BLaER1 (cell line): ENCODE measurements around the gene AWAT2.
"Not testable (repeated sequence)": the region's sequence is repeated elsewhere in the genome, so short reads cannot be mapped to it uniquely, and the experiment has no call there.

ENCODE experiments used
- H3K27ac ChIP-seq: shearing (Covaris generic); formaldehyde crosslinking; 2 replicates; pipeline ENCODE4 v1.8.1; 2022
- H3K27me3 ChIP-seq: shearing (Covaris generic); formaldehyde crosslinking; 2 replicates; pipeline ENCODE4 v1.8.1; 2022
- H3K36me3 ChIP-seq: shearing (Covaris generic); formaldehyde crosslinking; 2 replicates; pipeline ENCODE4 v1.8.1; 2022
- H3K4me1 ChIP-seq: shearing (Covaris generic); formaldehyde crosslinking; 2 replicates; pipeline ENCODE4 v1.8.1; 2022
- H3K4me2 ChIP-seq: shearing (Covaris generic); formaldehyde crosslinking; 2 replicates; pipeline ENCODE4 v1.8.1; 2022
- H3K4me3 ChIP-seq: shearing (Covaris generic); formaldehyde crosslinking; 2 replicates; pipeline ENCODE4 v1.8.1; 2022
- H3K9ac ChIP-seq: shearing (Covaris generic); formaldehyde crosslinking; 2 replicates; pipeline ENCODE4 v1.8.1; 2022
- H3K9me3 ChIP-seq: shearing (Covaris generic); formaldehyde crosslinking; 2 replicates; pipeline ENCODE4 v1.8.1; 2022
- H4K20me1 ChIP-seq: shearing (Covaris generic); formaldehyde crosslinking; 2 replicates; pipeline ENCODE4 v1.8.1; 2022
- Cebpa-rat ChIP-seq: shearing (Covaris generic); IDR thresholded peaks from 2 replicates; pipeline ENCODE4 v1.8.1; 2022

The AWAT2 gene

DNA sequence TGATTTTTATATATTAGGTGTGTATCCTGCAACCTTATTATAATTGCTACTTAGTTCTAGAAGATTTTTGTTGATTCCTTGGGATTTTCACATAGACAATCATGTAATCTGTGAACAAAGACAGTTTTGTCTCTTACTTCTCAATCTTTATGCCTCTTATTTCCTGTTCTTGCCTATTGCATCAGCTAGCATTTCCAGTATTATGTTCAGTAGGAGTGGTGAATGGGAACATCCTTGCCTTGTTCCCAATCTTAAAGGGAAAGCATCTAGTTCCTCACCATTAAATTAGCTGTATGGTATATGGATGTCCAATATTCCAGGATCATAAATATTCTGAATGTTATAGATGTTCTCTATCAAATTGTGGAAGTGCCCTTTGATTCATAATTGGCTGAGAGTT, 41.8 kb downstream of the AWAT2 start:
- no peak overlapping the region for H3K4me2 ChIP-seq
- TF ChIP-seq Cebpa-rat, result no peak
- H3K27me3 ChIP-seq, result peaks cover 59% of the 10 kb centered on the region
- no peaks in the 10 kb centered on the region; the same call in 1 of the 2 replicates for H3K9me3 ChIP-seq
- no peak overlapping the region for H3K9ac ChIP-seq
- no peaks in the 10 kb centered on the region for H3K36me3 ChIP-seq
- H3K4me3 ChIP-seq, result no peak overlapping the region
- no peaks in the 10 kb centered on the region for H3K4me1 ChIP-seq
- no peaks in the 10 kb centered on the region for H4K20me1 ChIP-seq
- no peak overlapping the region for H3K27ac ChIP-seq

DNA sequence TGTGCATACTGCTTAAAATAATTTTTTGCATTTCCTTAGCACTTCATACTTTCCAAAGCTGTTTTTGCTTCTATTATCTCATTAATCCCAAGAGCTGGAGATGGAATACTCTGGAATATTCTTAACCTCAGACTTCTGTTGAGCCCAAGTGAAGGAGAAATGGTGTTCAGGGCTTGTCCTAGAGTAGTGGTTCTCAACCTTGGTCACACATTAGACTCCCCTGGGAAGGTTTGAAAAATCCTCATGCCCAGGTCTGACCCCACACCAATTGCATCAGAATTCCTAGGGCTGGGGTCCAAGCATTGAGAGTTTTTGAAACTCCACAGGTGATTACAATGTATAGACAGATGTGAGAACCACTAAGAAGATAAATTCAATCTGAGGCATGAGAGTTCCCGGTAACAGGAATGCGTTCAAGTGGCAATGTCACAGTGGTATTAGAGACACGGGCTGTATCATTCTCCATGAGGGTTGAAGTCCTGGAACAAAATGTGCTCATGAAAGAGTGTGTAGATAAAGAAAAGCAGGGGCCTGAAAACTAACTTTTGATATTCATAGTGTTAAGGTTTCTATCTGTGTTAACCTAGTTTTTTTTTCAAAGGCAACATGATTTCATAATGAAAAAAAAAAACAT, 47.9 kb downstream of the AWAT2 start:
- peaks cover 31% of the 10 kb centered on the region for H3K27me3 ChIP-seq
- TF ChIP-seq Cebpa-rat, result no peak
- H3K27ac ChIP-seq, result no peak overlapping the region
- H4K20me1 ChIP-seq, result no peaks in the 10 kb centered on the region
- H3K9me3 ChIP-seq, result no peaks in the 10 kb centered on the region; the same call in 1 of the 2 replicates
- no peaks in the 10 kb centered on the region for H3K36me3 ChIP-seq
- H3K4me3 ChIP-seq, result no peak overlapping the region
- H3K4me1 ChIP-seq, result no peaks in the 10 kb centered on the region
- no peak overlapping the region for H3K4me2 ChIP-seq
- H3K9ac ChIP-seq, result no peak overlapping the region

DNA sequence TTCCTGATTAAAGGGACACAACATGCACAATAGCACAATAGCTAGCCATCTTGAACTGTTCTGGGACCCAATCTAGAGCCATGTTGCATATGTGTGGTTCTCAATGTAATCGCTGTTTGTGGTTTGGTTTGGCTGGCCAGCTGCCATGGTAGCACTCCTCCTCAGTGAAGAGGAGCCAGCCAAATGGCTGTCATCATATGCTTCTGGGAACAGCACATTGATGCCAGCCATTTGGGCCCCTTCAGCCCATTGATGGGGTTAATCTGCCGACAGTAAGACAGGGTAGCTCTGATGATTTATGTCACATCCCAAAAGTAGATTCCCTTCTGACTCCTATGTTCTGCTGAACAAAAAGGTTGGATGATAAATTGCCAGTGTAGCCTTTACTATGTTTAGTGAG, 48.5 kb downstream of the AWAT2 start:
- Histone ChIP-seq H3K36me3 (no peaks in the 10 kb centered on the region), H3K27me3 (peaks cover 35% of the 10 kb centered on the region), H3K9ac (no peak overlapping the region)

DNA sequence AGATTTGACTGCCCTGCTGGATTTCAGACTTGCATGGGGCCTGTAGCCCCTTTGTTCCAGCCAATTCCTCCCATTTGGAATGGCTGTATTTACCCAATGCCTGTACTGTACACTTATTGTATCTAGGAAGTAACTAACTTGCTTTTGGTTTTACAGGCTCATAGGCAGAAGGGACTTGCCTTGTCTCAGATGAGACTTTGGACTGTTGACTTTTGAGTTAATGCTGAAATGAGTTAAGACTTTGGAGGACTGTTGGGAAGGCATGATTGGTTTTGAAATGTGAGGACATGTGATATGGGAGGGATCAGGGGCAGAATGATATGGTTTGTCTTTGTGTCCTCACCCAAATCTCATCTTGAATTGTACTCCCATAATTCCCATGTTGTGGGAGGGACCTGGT, 51.4 kb downstream of the AWAT2 start:
- not testable (repeated sequence) for H3K36me3 ChIP-seq, H3K27ac ChIP-seq, H4K20me1 ChIP-seq, H3K4me1 ChIP-seq, H3K4me3 ChIP-seq, H3K4me2 ChIP-seq, H3K9ac ChIP-seq, H3K9me3 ChIP-seq
- H3K27me3 ChIP-seq, result peaks cover 45% of the 10 kb centered on the region

More for the DNA sequence above, 48.5 kb downstream of the AWAT2 start:
- Histone ChIP-seq H3K4me1 (no peaks in the 10 kb centered on the region), H3K4me2 (no peak overlapping the region), H3K27ac (no peak overlapping the region), H3K9me3 (no peaks in the 10 kb centered on the region; the same call in 1 of the 2 replicates), H4K20me1 (no peaks in the 10 kb centered on the region), H3K4me3 (no peak overlapping the region)
- TF ChIP-seq Cebpa-rat, result no peak

DNA sequence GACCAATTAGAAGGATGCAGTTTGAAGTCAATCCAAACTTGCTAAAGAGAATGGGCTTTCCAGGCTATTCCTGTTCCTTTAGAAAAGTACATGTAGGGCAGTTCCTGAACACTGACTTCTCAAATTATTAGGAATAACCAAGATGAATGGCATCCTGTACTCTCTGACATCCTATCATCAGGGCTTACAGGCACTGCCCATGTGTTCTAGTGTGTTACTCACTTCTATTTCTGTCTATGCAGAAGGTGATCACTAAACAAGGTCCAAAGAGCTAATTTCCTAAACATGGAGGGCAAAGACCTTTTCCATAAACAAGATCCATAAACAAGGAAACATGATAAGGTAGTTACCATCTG, 53.6 kb downstream of the AWAT2 start:
- Histone ChIP-seq H3K4me3 (no peak overlapping the region), H3K9ac (no peak overlapping the region)
- TF ChIP-seq Cebpa-rat, result no peak

DNA sequence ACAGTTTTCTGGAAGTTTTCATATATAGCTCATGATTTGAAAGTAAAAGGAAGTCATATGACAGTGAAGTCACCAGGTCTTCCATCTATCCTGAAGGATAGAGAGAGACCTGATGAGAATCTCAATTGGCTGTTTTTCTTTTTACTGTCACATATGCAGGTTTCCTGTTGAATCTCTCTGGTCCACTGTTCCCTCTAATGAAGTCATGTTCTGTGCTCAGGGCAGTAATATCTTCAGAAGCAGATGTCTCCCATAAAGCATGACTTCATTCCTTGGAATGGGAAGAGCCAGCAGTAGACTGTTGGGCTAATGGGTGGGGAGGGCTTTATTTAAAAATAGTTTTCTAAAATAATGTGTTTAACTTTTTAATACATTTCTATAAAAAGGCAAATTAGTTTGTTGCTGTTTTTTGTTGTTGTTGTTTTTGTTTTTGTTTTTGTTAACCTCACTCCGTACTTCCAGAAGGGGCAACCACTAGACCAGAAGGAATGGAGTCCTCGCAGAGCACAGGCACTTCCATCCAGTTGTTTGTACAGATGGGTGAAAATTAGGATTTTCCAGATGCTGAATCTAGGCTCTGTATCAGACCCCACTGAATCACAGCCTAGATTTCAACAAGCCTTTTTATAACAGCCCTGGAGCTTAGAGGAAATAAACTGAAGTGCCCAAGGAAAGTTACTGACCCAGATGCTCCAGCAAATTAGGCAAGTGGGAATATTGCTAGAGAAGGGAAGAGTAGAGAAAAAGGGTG, 54.2 kb downstream of the AWAT2 start:
- Histone ChIP-seq H3K4me3 (no peak overlapping the region), H3K27ac (no peak overlapping the region), H3K36me3 (no peaks in the 10 kb centered on the region), H3K4me2 (no peak overlapping the region), H3K9ac (no peak overlapping the region), H4K20me1 (no peaks in the 10 kb centered on the region), H3K4me1 (no peaks in the 10 kb centered on the region), H3K27me3 (peaks cover 34% of the 10 kb centered on the region), H3K9me3 (no peaks in the 10 kb centered on the region)
- no peak for TF ChIP-seq Cebpa-rat

More for the DNA sequence above, 53.6 kb downstream of the AWAT2 start:
- Histone ChIP-seq H3K36me3 (no peaks in the 10 kb centered on the region), H3K27ac (no peak overlapping the region), H4K20me1 (no peaks in the 10 kb centered on the region), H3K27me3 (peaks cover 34% of the 10 kb centered on the region), H3K9me3 (no peaks in the 10 kb centered on the region), H3K4me1 (no peaks in the 10 kb centered on the region), H3K4me2 (no peak overlapping the region)

DNA sequence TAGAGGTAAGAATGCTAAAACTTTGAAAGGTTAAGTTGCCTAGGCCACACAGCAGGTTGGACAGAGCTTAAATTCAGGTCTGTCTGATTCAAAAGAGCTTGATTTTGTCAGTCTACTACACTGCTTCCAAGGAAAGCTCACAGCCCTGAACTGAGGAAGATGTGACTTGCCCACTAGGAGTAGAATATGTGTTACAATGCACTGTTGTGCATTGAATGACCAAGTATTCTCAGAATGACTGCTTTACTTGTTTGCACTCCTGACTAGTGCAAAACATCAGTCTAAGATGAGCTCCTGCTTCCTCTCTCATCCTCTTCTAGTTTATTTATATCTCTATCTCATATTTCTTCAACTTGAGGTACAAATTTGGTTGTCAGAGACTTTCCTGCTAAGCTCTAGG, 56.2 kb downstream of the AWAT2 start:
- no peak for TF ChIP-seq Cebpa-rat
- no peak overlapping the region for H3K4me2 ChIP-seq
- H3K4me3 ChIP-seq, result no peak overlapping the region
- H3K4me1 ChIP-seq, result no peaks in the 10 kb centered on the region
- H3K36me3 ChIP-seq, result no peaks in the 10 kb centered on the region
- no peaks in the 10 kb centered on the region for H3K9me3 ChIP-seq
- H3K27ac ChIP-seq, result no peak overlapping the region
- no peak overlapping the region for H3K9ac ChIP-seq
- H4K20me1 ChIP-seq, result no peaks in the 10 kb centered on the region
- H3K27me3 ChIP-seq, result peaks cover 44% of the 10 kb centered on the region

DNA sequence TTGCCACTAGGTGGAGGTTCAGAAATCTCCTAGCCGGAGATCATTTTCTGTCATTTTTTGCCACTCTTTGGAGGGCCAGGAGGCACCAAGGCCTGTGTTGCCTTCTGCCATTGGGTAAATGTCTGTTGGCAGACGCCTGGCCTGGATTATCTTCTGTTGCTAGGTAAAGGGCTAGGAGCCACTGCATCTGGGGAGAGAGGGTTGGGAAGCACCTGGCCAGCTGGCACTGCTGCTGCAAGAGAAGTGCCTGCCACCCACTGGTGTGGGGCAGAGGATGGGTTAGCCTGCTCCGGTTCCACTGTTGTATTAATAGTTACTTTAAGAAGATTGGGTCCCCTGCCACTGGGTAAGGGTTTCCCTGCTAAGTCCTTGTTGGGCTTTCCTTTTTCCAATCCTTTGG, 58.1 kb downstream of the AWAT2 start:
- H3K4me1 ChIP-seq, result no peaks in the 10 kb centered on the region
- no peak overlapping the region for H3K4me3 ChIP-seq
- H3K27me3 ChIP-seq, result peaks cover 42% of the 10 kb centered on the region
- no peaks in the 10 kb centered on the region for H3K36me3 ChIP-seq
- H3K9me3 ChIP-seq, result no peaks in the 10 kb centered on the region
- H3K27ac ChIP-seq, result no peak overlapping the region
- H3K9ac ChIP-seq, result no peak overlapping the region
- H3K4me2 ChIP-seq, result no peak overlapping the region
- H4K20me1 ChIP-seq, result no peaks in the 10 kb centered on the region
- TF ChIP-seq Cebpa-rat, result no peak
